ENCODE data around the gene AHNAK2.
"Not testable (repeated sequence)": the region's sequence is repeated elsewhere in the genome, so short reads cannot be mapped to it uniquely, and the experiment has no call there.

DNA sequence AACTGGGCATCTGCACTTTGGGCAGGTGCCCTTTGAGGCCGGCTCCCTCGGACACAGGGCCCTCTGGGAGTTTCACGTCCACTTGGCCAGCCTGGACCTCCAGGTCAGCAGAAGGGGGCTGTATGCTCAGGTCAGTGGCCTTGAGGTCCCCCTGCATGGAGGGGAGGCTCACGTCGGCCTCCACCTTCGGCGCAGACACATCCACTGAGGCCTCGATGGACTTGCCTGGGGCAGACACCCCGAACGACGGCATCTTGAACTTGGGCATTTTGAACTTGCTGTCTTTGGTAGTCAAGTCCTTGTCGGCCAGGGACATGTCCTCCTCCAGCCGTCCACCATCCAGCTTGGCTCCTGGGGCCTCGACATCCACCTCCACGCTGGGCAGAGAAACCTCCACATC, 27.5 kb downstream of the AHNAK2 start:
- TF ChIP-seq CTCF (conservative IDR thresholded peaks at IDR 0.05 in 1 of 2, IDR thresholded peaks at IDR 0.05 in 1 of 2; ENCODE audit: low read depth in 1 of 2, low read length in 2 of 2); EZH2 (IDR thresholded peaks at IDR 0.05; ENCODE audit: low read length, missing control alignments): not testable (repeated sequence)

Data from fibroblast of lung (primary cell).